ENCODE data around the gene FCN3. TPM values are rescaled to one million over a fixed set of nuclear protein-coding genes. Genes with fewer than 3 reads are reported as not detected.

The FCN3 gene
- total and polyA plus RNA-seq, 9 of the 15 experiments (the other 6 are each of a cell fraction or from before 2014, with no cell fraction given) = 0.49 TPM; not detected in 8

- ATAC-seq (no peak), FAIRE-seq (no peak), DNase-seq (ENCODE audit: extremely low read depth in 1 of 4, low spot score in 3 of 4) (no peak)
- in situ Hi-C loops (cut with MboI) = loop anchor here (10.0 kb wide), 1 partner anchor 181 kb away; the partner anchor contains the start of gene AHDC1
- intact Hi-C loops (cut with micrococcal nuclease) = no loop called here
- H3K4me1 ChIP-seq (replicated peaks in 1 of 2; ENCODE audit: control insufficient read depth in 2 of 2, insufficient read depth in 2 of 2, low read length in 2 of 2) = peaks cover 8 to 24% of the 10 kb centered on the region in 2 experiments; a peak in 4 of 5 replicates
- ChIA-PET POLR2A (interaction anchor here (1.9 to 2.3 kb wide), 2 partner anchors 27 to 29 kb away, joined by 4 to 5 read pairs; no protein-coding TSS in a partner anchor), CTCF (ENCODE audit: low intra/inter-chr PET ratio) (no interaction called here)
- peaks cover 71% of the 10 kb centered on the region for H3K79me2 ChIP-seq (ENCODE audit: control insufficient read depth, insufficient read depth, low read length)
- peaks cover 9% of the 10 kb centered on the region for H3K9me1 ChIP-seq (ENCODE audit: control insufficient read depth, insufficient read depth, low read length)
- 83% methylated on average over 4 of the region's 4 CpGs for WGBS (ENCODE audit: insufficient coverage, low coverage, missing lambda C conversion rate)
- no peaks in the 10 kb centered on the region for H3K27me3 ChIP-seq (ENCODE audit: control insufficient read depth in 2 of 2, insufficient read depth in 2 of 2, low read length in 2 of 2)
- no peak overlapping the region for H3K4me2 ChIP-seq (ENCODE audit: insufficient read depth, low read length)
- no peak overlapping the region for H2AFZ ChIP-seq (ENCODE audit: low read depth, low read length)
- H3K36me3 ChIP-seq (ENCODE audit: control insufficient read depth, insufficient read depth, low read length) = peaks cover 65% of the 10 kb centered on the region
- no peaks in the 10 kb centered on the region for H4K20me1 ChIP-seq (replicated peaks; ENCODE audit: control insufficient read depth, insufficient read depth, low read length)
- TF ChIP-seq TRIM28 (IDR thresholded peaks at IDR 0.05) (no peak), RFX5 (IDR thresholded peaks at IDR 0.05; ENCODE audit: low read depth, low read length) (no peak), ZNF507 (tag; conservative IDR thresholded peaks at IDR 0.05) (no peak), MBD2 (IDR thresholded peaks at IDR 0.05; ENCODE audit: borderline replicate concordance, low read depth) (no peak), SOX6 (IDR thresholded peaks at IDR 0.05) (no peak), SMC3 (conservative IDR thresholded peaks at IDR 0.05; ENCODE audit: insufficient read depth, low read depth, low read length) (no peak), ZNF280B (CRISPR knock-in tag; IDR thresholded peaks at IDR 0.05) (no peak), HNRNPK (IDR thresholded peaks at IDR 0.05; ENCODE audit: low read depth, low read length, poor library complexity, severe bottlenecking) (no peak), MLX (CRISPR knock-in tag; conservative IDR thresholded peaks at IDR 0.05) (no peak), HINFP (tag; conservative IDR thresholded peaks at IDR 0.05; ENCODE audit: low read depth) (no peak), CEBPG (CRISPR knock-in tag; IDR thresholded peaks at IDR 0.05) (no peak), CEBPG (tag; conservative IDR thresholded peaks at IDR 0.05 in 1 of 2, IDR thresholded peaks at IDR 0.05 in 1 of 2) (no peak), ETV1 (tag; conservative IDR thresholded peaks at IDR 0.05; ENCODE audit: low read depth) (no peak), KAT8 (IDR thresholded peaks at IDR 0.05; ENCODE audit: low read depth) (no peak), ZBTB26 (CRISPR knock-in tag; IDR thresholded peaks at IDR 0.05) (no peak), ASH1L (IDR thresholded peaks at IDR 0.05; ENCODE audit: borderline replicate concordance, low read depth, partially characterized antibody) (no peak), CBFB (CRISPR knock-in tag; IDR thresholded peaks at IDR 0.05) (no peak)
- no peak overlapping the region for H3K4me3 ChIP-seq
- no peak overlapping the region; the same call in 2 of the 3 replicates for H3K27ac ChIP-seq (ENCODE audit: extremely low read depth, low read depth, low read length)
- no peak overlapping the region for H3K9ac ChIP-seq (ENCODE audit: insufficient read depth in 1 of 2, low read depth in 2 of 2, low read length in 2 of 2)
- no peaks in the 10 kb centered on the region for H3K9me3 ChIP-seq (replicated peaks; ENCODE audit: control insufficient read depth, insufficient read depth, low read depth, low read length)
- no TSS peak for BruUV-seq (replicated peaks)
Observed at GRCh38 chr1:27423709-27424108, 49.1 kb upstream of the FCN3 start.
